IMR-90 (cell line): ENCODE results near the gene CLCA1. TPM values are rescaled to one million over a fixed set of nuclear protein-coding genes. Genes with fewer than 3 reads are reported as not detected.

Experiments used
- ATAC-seq: fragments of 200-7000 bp; cut with Tn5 transposase; 2 replicates; pipeline ENCODE4 v1.9.1; 2020; ENCODE audit warnings: low read depth, mild to moderate bottlenecking, moderate library complexity
- BruUV-seq: library from RNA; stranded (reverse); fragments of 400-500 nt; replicated peaks from 2 replicates; lab custom pipeline; 2021; lab: Mats Ljungman, UMichigan
- CTCF ChIA-PET: fragments of 300-600 bp; formaldehyde crosslinking; extraction: SDS; loops from one replicate; lab custom pipeline; 2021; ENCODE audit warnings: antibody characterized with exemption; lab: Yijun Ruan, JAX
- POLR2A ChIA-PET: fragments of 300-600 bp; sonication (Branson Sonifier 250); formaldehyde crosslinking; loops from one replicate; lab custom pipeline; 2022; ENCODE audit warnings: antibody characterized with exemption; ENCODE audit not compliant: unreplicated experiment; lab: Charles Lee
- DNase-seq: peaks from one replicate; pipeline ENCODE4 v3.0.0; 2013
- H2AFZ ChIP-seq: replicated peaks from 2 replicates; pipeline ENCODE3; 2013; ENCODE audit warnings: low read length, mild to moderate bottlenecking; ENCODE audit not compliant: poor library complexity
- H2AK5ac ChIP-seq: 2 replicates; pipeline ENCODE4 v1.6.1; 2013; ENCODE audit warnings: low read depth, low read length, inconsistent platforms
- H2AK9ac ChIP-seq: replicated peaks from 2 replicates; pipeline ENCODE3; 2013; ENCODE audit warnings: mild to moderate bottlenecking, low read depth, low read length, moderate library complexity; ENCODE audit not compliant: poor library complexity
- H2BK120ac ChIP-seq: 2 replicates; pipeline ENCODE4 v1.6.1; 2013; ENCODE audit warnings: low read depth, low read length, inconsistent platforms
- H2BK15ac ChIP-seq: 3 replicates; pipeline ENCODE4 v1.6.1; 2013; ENCODE audit warnings: low read depth, low read length, inconsistent platforms
- H2BK20ac ChIP-seq: 2 replicates; pipeline ENCODE4 v1.6.1; 2013; ENCODE audit warnings: low read depth, mild to moderate bottlenecking, inconsistent platforms, low read length, moderate library complexity
- H2BK5ac ChIP-seq: 2 replicates; pipeline ENCODE4 v1.6.1; 2013; ENCODE audit warnings: mild to moderate bottlenecking, low read depth, low read length, inconsistent platforms; ENCODE audit not compliant: poor library complexity, severe bottlenecking
- H3K14ac ChIP-seq: replicated peaks from 2 replicates; pipeline ENCODE4 v1.6.1; 2013; ENCODE audit warnings: low read depth, low read length, inconsistent platforms
- H3K18ac ChIP-seq: 2 replicates; pipeline ENCODE4 v1.6.1; 2013; ENCODE audit warnings: low read depth, low read length, control low read depth
- H3K23ac ChIP-seq: 2 replicates; pipeline ENCODE4 v1.6.1; 2013; ENCODE audit warnings: low read depth, low read length, inconsistent platforms
- H3K27ac ChIP-seq: 2 replicates; pipeline ENCODE4 v1.5.1; 2013; ENCODE audit warnings: mild to moderate bottlenecking, control low read depth, low read length; ENCODE audit not compliant: insufficient read depth
- H3K27me3 ChIP-seq: 2 replicates; pipeline ENCODE4 v1.6.1; 2013; ENCODE audit warnings: low read length; ENCODE audit not compliant: control insufficient read depth, insufficient read depth
- H3K36me3 ChIP-seq: 2 replicates; pipeline ENCODE4 v1.6.1; 2013; ENCODE audit warnings: low read length, mixed read lengths; ENCODE audit not compliant: control insufficient read depth, insufficient read depth
- H3K4ac ChIP-seq: 2 replicates; pipeline ENCODE4 v1.6.1; 2013; ENCODE audit warnings: low read depth, low read length, inconsistent platforms
- H3K4me1 ChIP-seq: 2 replicates; pipeline ENCODE4 v1.6.1; 2013; ENCODE audit warnings: low read length, mixed read lengths; ENCODE audit not compliant: control insufficient read depth, insufficient read depth
- H3K4me2 ChIP-seq: 2 replicates; pipeline ENCODE4 v1.6.1; 2013; ENCODE audit warnings: low read depth, mild to moderate bottlenecking, control low read depth, low read length, moderate library complexity
- H3K4me3 ChIP-seq: 2 replicates; pipeline ENCODE4 v1.5.1; 2013; ENCODE audit warnings: low read depth, mild to moderate bottlenecking, control low read depth, low read length, moderate library complexity; ENCODE audit not compliant: insufficient read depth
- H3K56ac ChIP-seq: 2 replicates; pipeline ENCODE4 v1.6.1; 2013; ENCODE audit warnings: low read length, inconsistent platforms; ENCODE audit not compliant: insufficient read depth; ENCODE audit errors: extremely low read depth
- H3K79me1 ChIP-seq, 2 experiments: 2 replicates each; pipeline ENCODE4 v1.6.1; 2013; ENCODE audit warnings: low read length in 2 of 2, inconsistent platforms in 1 of 2, low read depth in 1 of 2
- H3K9ac ChIP-seq: 2 replicates; pipeline ENCODE4 v1.6.1; 2013; ENCODE audit warnings: low read depth, low read length, control low read depth
- H3K9me1 ChIP-seq: 2 replicates; pipeline ENCODE4 v1.6.1; 2013; ENCODE audit warnings: low read length, inconsistent platforms; ENCODE audit not compliant: insufficient read depth
- H3K9me3 ChIP-seq: 2 replicates; pipeline ENCODE4 v1.6.1; 2013; ENCODE audit warnings: low read length; ENCODE audit not compliant: control insufficient read depth, insufficient read depth
- H4K20me1 ChIP-seq: 2 replicates; pipeline ENCODE4 v1.6.1; 2013; ENCODE audit warnings: low read length, inconsistent platforms; ENCODE audit not compliant: insufficient read depth
- H4K5ac ChIP-seq: 2 replicates; pipeline ENCODE4 v1.6.1; 2013; ENCODE audit warnings: mild to moderate bottlenecking, low read depth, low read length, control low read depth
- H4K8ac ChIP-seq, 2 experiments: 2 replicates each; pipeline ENCODE4 v1.6.1; 2013; ENCODE audit warnings: low read depth in 2 of 2, low read length in 2 of 2, control low read depth in 1 of 2, inconsistent platforms in 1 of 2
- H4K91ac ChIP-seq: 2 replicates; pipeline ENCODE4 v1.6.1; 2013; ENCODE audit warnings: low read depth, low read length, inconsistent platforms; ENCODE audit not compliant: insufficient read depth
- BHLHE40 ChIP-seq: fragments of 150-350 bp; IDR thresholded peaks from 2 replicates; pipeline ENCODE4 v1.6.1; 2016; ENCODE audit warnings: mild to moderate bottlenecking, low read depth, low read length
- CEBPB ChIP-seq: IDR thresholded peaks from 2 replicates; pipeline ENCODE4 v1.6.1; 2012; ENCODE audit warnings: low read depth, low read length, improper control_type of control experiment
- CHD1 ChIP-seq: IDR thresholded peaks from 2 replicates; pipeline ENCODE4 v1.6.1; 2012; ENCODE audit warnings: low read depth, low read length, improper control_type of control experiment
- CTCF ChIP-seq: conservative IDR thresholded peaks from 2 replicates; pipeline ENCODE4 v1.5.1; 2012; ENCODE audit warnings: mild to moderate bottlenecking, low read depth, low read length, improper control_type of control experiment
- ELK1 ChIP-seq: fragments of 150-350 bp; IDR thresholded peaks from 2 replicates; pipeline ENCODE4 v1.6.1; 2016; ENCODE audit warnings: low read depth, mild to moderate bottlenecking, low read length, moderate library complexity, borderline replicate concordance
- FOS ChIP-seq: fragments of 150-350 bp; IDR thresholded peaks from 2 replicates; pipeline ENCODE4 v1.6.1; 2016; ENCODE audit warnings: low read depth, low read length
- MAFK ChIP-seq: IDR thresholded peaks from 2 replicates; pipeline ENCODE4 v1.6.1; 2012; ENCODE audit warnings: low read depth, low read length, improper control_type of control experiment
- MAZ ChIP-seq: IDR thresholded peaks from 2 replicates; pipeline ENCODE4 v1.6.1; 2012; ENCODE audit warnings: low read depth, mild to moderate bottlenecking, low read length, improper control_type of control experiment, moderate library complexity, borderline replicate concordance
- MXI1 ChIP-seq: IDR thresholded peaks from 2 replicates; pipeline ENCODE4 v1.6.1; 2012; ENCODE audit warnings: low read depth, mild to moderate bottlenecking, low read length, moderate library complexity, borderline replicate concordance
- NFE2L2 ChIP-seq: fragments of 150-350 bp; IDR thresholded peaks from 2 replicates; pipeline ENCODE4 v1.6.1; 2016; ENCODE audit warnings: low read depth, mild to moderate bottlenecking, low read length
- POLR2A ChIP-seq: IDR thresholded peaks from 2 replicates; pipeline ENCODE4 v1.6.1; 2012; ENCODE audit warnings: mild to moderate bottlenecking, low read depth, low read length
- RAD21 ChIP-seq: IDR thresholded peaks from 2 replicates; pipeline ENCODE4 v1.6.1; 2012; ENCODE audit warnings: low read length, improper control_type of control experiment
- RCOR1 ChIP-seq: IDR thresholded peaks from 2 replicates; pipeline ENCODE4 v1.6.1; 2012; ENCODE audit warnings: mild to moderate bottlenecking, low read length, improper control_type of control experiment; ENCODE audit not compliant: insufficient replicate concordance
- RFX5 ChIP-seq: IDR thresholded peaks from 2 replicates; pipeline ENCODE4 v1.8.0; 2012; ENCODE audit warnings: low read depth, mild to moderate bottlenecking, low read length, moderate library complexity
- SMC3 ChIP-seq: fragments of 150-350 bp; IDR thresholded peaks from 2 replicates; pipeline ENCODE4 v1.6.1; 2016; ENCODE audit warnings: low read depth, mild to moderate bottlenecking, antibody characterized with exemption, low read length, moderate library complexity
- USF2 ChIP-seq: fragments of 150-350 bp; IDR thresholded peaks from 2 replicates; pipeline ENCODE4 v1.6.1; 2017; ENCODE audit warnings: mild to moderate bottlenecking, antibody characterized with exemption, low read length, low read depth
- WGBS, 2 experiments: methylation state at CpG; one replicate each; pipeline versions ENCODE4 v1.1.5 to v1.1.7; 2013; ENCODE audit warnings: missing lambda C conversion rate in 2 of 2; ENCODE audit not compliant: insufficient read length in 1 of 2; ENCODE audit errors: extremely low coverage in 2 of 2; 5-methylcytosine and 5-hydroxymethylcytosine counted together
- dilution Hi-C: fragments of 300-500 bp; cut with HindIII; formaldehyde crosslinking; loops from one replicate; pipeline ENCODE4 v1.14.3; 2018; ENCODE audit warnings: low sequenced_read_pairs; ENCODE audit not compliant: unreplicated experiment
- in situ Hi-C: fragments of 300-500 bp; cut with MboI; formaldehyde crosslinking; loops from 3 replicates; pipeline ENCODE4 v1.14.3; 2019; ENCODE audit warnings: low sequenced_read_pairs, inconsistent platforms, mixed read lengths
- intact Hi-C: fragments of 100-400 bp; cut with micrococcal nuclease; formaldehyde crosslinking; loops from 2 replicates; pipeline ENCODE4 v1.10.0; 2022
- polyA plus RNA-seq, 3 experiments: library from polyadenylated mRNA; depleted of rRNA; stranded (reverse); fragments of >200 nt; gene quantifications; 2 replicates each; pipeline ENCODE4 v1.2.3, GENCODE V29; 2012; ENCODE audit warnings: low replicate concordance in 1 of 3
- total RNA-seq: library from RNA; depleted of rRNA; stranded (reverse); fragments of >200 nt; gene quantifications from 2 replicates; pipeline ENCODE4 v1.2.3, GENCODE V29; 2012

CLCA1 gene
- total and polyA plus RNA-seq, 2 of the 4 experiments (the other 2 are of a cell fraction) = not detected

- WGBS, 2 experiments = no CpG with 5 or more reads among the region's 9 CpGs
- no peak overlapping the region for H3K23ac ChIP-seq
- H4K20me1 ChIP-seq = no peaks in the 10 kb centered on the region
- H3K9me1 ChIP-seq = no peaks in the 10 kb centered on the region
- H3K27me3 ChIP-seq = peaks cover 2% of the 10 kb centered on the region
- no peak overlapping the region for H4K8ac ChIP-seq
- H2BK20ac ChIP-seq = no peak overlapping the region
- H3K36me3 ChIP-seq = no peaks in the 10 kb centered on the region
- no peak overlapping the region for H2AFZ ChIP-seq
- in situ Hi-C loops = no loop called here
- H2AK9ac ChIP-seq = no peak overlapping the region
- peak overlapping the region; percentile 45 for H3K4me2 ChIP-seq
- BruUV-seq = no TSS peak
- no peak overlapping the region for H2BK120ac ChIP-seq
- intact Hi-C loops = loop anchor here (5.0 to 10.0 kb wide), 2 partner anchors 107 to 461 kb away; partner anchors contain the start of gene ODF2L
- no peak overlapping the region for H3K14ac ChIP-seq
- POLR2A ChIA-PET = no interaction called here
- dilution Hi-C loops = no loop called here
- H3K79me1 ChIP-seq = no peaks in the 10 kb centered on the region
- TF ChIP-seq SMC3 (no peak), USF2 (no peak), FOS (no peak), CHD1 (no peak), RCOR1 (no peak), ELK1 (no peak), CTCF (no peak), MXI1 (no peak), RFX5 (no peak), NFE2L2 (no peak), RAD21 (no peak), BHLHE40 (no peak), MAZ (no peak), POLR2A (no peak), CEBPB (no peak), MAFK (no peak)
- H2BK5ac ChIP-seq = no peak overlapping the region
- no peaks in the 10 kb centered on the region for H3K9me3 ChIP-seq
- ATAC-seq (peak; percentile 12; the same call in 1 of the 2 replicates), DNase-seq (no peak)
- no peak overlapping the region for H3K56ac ChIP-seq
- peaks cover 2% of the 10 kb centered on the region for H3K4me1 ChIP-seq
- no peak overlapping the region for H2AK5ac ChIP-seq
- no peak overlapping the region for H4K91ac ChIP-seq
- H4K5ac ChIP-seq = no peak overlapping the region
- H3K4me3 ChIP-seq = no peak overlapping the region
- CTCF ChIA-PET = no interaction called here
- no peak overlapping the region for H2BK15ac ChIP-seq
- H3K27ac ChIP-seq = no peak overlapping the region
- no peak overlapping the region for H3K9ac ChIP-seq
- no peak overlapping the region for H3K18ac ChIP-seq
- H3K4ac ChIP-seq = no peak overlapping the region
These were observed 35.4 kb downstream of the CLCA1 start for GRCh38 chr1:86504137-86504479.
